Measurements from ENCODE around the gene C1QTNF2.

C1QTNF2 gene, protein sequence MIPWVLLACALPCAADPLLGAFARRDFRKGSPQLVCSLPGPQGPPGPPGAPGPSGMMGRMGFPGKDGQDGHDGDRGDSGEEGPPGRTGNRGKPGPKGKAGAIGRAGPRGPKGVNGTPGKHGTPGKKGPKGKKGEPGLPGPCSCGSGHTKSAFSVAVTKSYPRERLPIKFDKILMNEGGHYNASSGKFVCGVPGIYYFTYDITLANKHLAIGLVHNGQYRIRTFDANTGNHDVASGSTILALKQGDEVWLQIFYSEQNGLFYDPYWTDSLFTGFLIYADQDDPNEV

DNA sequence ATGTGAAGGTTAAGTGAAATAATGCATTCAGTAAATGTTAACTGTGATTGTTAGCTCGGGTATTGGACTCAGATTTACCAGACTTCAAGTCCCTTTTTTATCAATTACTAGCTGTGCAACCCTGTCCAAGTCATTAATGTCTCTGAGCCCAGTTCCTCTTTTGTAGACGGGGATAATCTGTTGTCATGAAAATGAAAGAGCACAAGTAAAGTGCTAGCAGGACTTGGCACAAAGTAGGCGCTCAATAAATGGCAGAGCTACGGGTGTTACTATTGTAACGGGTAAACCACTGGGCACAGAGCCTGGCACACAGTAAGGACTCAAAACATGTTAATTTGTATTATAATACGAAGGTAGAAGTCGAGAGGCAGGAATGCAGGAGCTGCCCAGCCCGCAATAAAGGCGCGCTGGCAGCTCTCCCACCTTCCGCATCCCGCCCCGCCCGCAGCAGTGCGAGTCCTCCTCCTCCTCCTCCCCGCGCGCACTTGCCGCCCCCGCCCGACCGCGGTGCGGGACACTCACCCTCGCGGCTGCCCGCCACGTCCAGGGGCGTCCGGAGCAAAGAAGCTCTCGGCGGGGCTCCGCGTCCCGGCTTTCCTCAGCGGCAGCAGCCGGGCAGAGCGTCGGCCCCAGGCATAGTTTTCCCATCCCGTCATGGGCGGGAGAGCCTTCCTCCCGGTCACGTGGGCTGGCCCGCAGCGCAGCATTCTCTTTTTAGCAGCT lies at the start of gene C1QTNF2:
TSS of gene C1QTNF2 (minus strand) at position 637 of the 723 bp plus-strand sequence. CDS start 15,615 bp downstream, outside the sequence.
- peak within 1 kb of the TSS; percentile 67 for H3K4me3 ChIP-seq (ENCODE audit: low read length)
- no peak for TF ChIP-seq ZNF274 (IDR thresholded peaks at IDR 0.05; ENCODE audit: low read depth, low read length)

DNA sequence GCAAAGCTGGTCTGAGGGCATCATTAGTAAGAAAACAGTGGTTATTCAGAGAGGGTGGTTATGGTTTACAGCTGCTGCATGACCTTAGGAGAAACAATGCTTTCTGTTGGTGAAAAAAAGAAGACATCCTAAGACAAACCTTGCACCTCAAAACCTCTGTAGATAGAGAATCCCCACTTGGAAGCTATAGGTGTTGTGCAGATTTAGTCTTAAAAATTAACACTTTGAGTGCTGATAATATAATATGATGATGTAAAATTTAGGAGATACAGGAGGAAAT lies 49.8 kb upstream of the C1QTNF2 start:
- no peak for TF ChIP-seq ZNF274 (IDR thresholded peaks at IDR 0.05; ENCODE audit: low read depth, low read length)
- peak overlapping the region; percentile 99; the same call in 1 of the 2 replicates for H3K4me3 ChIP-seq (ENCODE audit: low read length)

DNA sequence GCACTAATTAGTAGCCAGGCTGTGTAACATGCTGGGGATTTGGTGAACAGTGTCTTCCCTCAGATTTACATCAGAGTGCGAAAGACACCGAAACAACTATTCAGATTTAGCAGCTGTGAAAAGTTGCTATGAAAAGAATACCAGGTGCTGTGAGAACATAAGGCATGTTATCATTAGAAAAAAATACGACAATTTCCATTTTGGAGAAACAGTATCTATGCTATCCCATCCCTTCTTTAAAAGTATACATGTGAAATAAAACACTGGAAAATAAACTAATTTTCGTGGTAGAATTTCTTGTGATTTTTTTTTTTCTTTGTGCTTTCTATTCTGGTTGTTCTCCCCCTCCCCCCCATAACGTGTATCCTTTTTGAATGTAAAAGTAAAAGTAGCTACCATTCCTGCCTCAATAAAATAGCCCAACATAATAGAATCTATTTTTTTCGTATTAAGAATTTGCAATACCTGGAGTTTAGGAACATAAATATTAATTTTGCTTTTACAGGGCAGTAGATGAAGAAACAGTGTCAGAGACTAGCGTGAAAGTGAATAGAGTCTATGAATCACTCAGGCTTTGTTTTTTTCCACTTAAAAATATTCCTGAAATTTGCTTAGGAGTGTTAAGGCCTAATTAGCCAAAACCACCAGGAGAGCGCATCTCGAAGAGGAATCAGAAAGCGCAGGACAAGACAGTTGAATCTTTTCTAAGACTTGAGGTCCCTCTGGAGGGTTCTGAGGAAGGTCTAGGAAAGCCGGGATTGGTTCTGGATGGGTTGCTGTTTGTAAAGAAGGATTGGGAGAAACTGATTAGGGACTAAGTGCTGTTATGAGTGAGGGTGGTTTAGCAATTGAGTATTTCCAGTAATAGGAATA lies 49.3 kb upstream of the C1QTNF2 start:
- peak overlapping the region; percentile 99 for H3K4me3 ChIP-seq (ENCODE audit: low read length)
- TF ChIP-seq ZNF274 (IDR thresholded peaks at IDR 0.05; ENCODE audit: low read depth, low read length), result no peak

DNA sequence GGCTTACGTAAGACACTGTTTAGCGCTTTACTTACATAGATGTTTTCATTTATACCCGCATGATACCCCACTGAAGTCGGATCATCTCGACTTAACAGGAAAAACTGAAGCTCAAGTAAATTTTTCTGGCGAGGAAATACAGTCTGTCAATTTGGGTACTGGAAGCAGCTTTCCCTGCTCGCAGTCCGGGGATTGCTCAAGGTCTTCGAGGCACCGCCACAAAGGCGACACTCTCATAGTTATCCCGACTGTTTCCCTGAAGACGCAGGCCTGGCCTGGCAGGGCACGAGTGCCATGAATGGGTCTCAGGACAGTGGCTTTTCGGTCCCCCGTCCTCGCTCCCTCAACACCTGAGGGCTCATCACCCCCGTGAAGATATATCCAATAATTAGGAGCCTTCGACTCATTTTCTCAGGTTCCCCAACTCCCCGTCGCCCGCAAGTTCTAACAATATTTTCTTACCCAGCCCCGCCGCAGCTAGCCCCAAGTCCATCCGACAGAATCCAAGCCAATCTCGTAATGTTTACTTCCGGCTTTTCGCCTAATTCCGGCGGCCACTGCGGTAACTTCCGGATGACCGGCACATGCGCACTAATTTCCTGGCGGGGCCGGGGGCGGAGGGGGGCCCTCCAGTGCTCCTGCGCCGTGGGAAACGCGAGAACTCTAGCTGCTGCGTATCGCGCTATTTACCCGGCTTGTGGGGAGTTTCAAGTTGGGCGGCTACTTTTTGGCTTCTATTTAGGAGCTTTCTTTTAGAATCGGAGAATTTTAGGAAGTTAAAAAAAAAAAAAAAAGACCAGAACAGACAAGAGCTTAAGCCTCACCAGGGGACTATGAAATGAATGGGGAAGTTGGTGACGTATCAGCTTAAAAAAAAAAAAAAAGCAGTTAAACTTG lies 48.4 kb upstream of the C1QTNF2 start, which contains the start of gene SLU7:
TSS of gene SLU7 (minus strand) at position 521 of the 897 bp plus-strand sequence. CDS start 3,787 bp downstream, outside the sequence.
- TF ChIP-seq ZNF274 (IDR thresholded peaks at IDR 0.05; ENCODE audit: low read depth, low read length), result no peak
- H3K4me3 ChIP-seq (ENCODE audit: low read length), result peak within 1 kb of the TSS; percentile 99

DNA sequence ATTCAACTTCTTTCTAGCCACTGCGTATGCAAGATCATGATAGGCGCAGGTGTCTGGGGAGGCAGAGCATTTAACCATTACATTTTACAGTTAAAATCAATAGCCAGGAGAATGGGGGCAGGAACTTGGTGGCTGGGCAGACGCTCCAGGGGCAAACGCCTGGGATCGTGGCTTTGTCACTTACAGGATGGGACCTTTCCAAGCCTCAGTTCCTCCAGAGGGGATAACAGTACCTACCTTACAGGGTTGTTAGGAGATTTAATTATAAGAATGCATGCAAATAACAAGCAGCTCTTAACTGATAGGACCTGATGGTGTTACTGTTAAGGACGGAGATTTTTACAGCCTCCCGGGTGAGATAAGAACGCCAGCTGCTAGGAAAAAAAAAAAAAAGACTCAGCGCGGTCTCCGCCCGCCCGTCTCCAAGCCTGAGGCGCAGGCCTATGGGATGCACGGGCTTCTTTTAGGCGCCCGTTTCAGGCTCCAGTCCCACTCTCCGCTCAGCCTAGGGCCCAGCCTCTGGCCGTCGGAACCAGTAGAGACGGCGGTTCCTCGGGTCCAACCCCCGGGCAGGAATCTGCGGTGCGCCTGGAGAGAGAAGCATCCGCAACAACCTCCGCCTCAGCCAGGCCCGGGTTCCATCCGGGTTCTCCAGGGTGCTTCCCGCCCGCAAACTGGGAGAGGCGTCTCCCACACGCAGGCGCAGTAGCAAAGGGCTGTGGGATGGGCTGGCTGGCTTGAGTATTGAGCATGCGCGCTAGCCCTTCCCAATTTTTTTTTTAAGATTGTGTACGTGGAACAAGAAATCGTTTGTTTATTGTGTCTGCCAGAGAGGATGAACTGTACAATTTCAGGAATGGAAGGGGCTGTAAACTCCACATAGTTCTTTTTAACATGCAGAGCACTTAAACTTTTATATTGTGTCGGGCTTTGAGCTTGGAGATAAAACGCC lies 29.3 kb upstream of the C1QTNF2 start, which contains the start of gene FAM200C:
TSS of gene FAM200C (minus strand) at position 653 of the 952 bp plus-strand sequence. CDS start 4,564 bp downstream, outside the sequence.
- TF ChIP-seq ZNF274 (IDR thresholded peaks at IDR 0.05; ENCODE audit: low read depth, low read length), result no peak
- peak within 1 kb of the TSS; percentile 81 for H3K4me3 ChIP-seq (ENCODE audit: low read length)

DNA sequence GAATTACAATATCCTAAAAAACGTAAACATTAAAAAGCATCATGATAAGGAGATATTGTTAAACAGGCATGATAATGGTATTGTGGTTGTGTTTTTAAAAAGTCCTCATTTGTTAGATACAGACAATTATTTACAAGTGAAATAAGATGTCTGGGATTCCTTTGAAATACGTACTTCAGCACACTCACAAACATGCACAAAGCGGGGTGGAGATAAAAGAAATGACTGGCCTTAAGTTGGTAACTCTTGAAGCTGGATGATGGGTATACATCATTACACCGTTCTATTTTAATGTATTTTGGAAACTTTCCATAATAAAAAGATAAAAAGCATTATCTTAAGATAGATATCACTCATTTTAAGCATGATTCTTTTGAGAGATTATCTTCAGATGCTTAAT lies 28.4 kb upstream of the C1QTNF2 start:
- peak overlapping the region; percentile 81; the same call in 1 of the 2 replicates for H3K4me3 ChIP-seq (ENCODE audit: low read length)

DNA sequence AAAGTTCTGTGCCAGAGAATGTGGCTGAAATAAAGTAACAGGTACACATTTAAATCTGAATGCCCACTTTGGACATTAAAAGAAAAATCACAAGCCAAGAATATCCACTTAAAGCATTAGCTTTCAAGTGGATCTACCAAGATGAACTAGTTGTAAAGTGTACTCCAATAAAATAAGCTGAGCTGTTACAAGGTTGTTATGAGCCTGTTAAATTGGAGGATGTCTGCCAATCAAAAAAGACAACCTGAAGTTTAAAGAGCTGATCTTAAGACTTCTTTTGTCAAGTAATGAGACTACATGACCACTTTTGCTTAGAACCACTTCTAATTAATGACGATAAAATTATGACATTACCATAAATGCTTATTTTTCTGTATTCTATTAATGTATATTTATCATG lies 27.1 kb upstream of the C1QTNF2 start:
- TF ChIP-seq ZNF274 (IDR thresholded peaks at IDR 0.05; ENCODE audit: low read depth, low read length), result no peak
- no peak overlapping the region for H3K4me3 ChIP-seq (ENCODE audit: low read length)

More for the DNA sequence above, 28.4 kb upstream of the C1QTNF2 start:
- TF ChIP-seq ZNF274 (IDR thresholded peaks at IDR 0.05; ENCODE audit: low read depth, low read length), result no peak

DNA sequence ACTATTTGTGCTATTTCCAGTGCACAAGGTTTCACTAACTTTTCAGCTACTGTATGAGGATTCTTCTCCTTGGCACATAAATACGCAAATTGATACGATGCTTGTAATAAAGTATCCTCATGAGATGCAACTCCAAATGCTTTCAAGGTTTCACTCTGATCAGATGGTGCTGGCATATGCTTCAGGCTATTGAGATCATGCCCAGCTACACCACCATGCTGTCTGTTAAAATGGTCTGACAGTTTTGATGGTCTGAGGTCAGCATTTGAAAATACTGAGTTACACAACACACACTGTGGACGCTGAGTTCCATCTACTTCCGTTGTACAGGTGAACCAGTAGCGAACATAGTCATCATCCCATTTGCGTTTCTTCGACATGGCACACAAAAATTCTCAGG lies 24.7 kb upstream of the C1QTNF2 start:
- no peak for TF ChIP-seq ZNF274 (IDR thresholded peaks at IDR 0.05; ENCODE audit: low read depth, low read length)

DNA sequence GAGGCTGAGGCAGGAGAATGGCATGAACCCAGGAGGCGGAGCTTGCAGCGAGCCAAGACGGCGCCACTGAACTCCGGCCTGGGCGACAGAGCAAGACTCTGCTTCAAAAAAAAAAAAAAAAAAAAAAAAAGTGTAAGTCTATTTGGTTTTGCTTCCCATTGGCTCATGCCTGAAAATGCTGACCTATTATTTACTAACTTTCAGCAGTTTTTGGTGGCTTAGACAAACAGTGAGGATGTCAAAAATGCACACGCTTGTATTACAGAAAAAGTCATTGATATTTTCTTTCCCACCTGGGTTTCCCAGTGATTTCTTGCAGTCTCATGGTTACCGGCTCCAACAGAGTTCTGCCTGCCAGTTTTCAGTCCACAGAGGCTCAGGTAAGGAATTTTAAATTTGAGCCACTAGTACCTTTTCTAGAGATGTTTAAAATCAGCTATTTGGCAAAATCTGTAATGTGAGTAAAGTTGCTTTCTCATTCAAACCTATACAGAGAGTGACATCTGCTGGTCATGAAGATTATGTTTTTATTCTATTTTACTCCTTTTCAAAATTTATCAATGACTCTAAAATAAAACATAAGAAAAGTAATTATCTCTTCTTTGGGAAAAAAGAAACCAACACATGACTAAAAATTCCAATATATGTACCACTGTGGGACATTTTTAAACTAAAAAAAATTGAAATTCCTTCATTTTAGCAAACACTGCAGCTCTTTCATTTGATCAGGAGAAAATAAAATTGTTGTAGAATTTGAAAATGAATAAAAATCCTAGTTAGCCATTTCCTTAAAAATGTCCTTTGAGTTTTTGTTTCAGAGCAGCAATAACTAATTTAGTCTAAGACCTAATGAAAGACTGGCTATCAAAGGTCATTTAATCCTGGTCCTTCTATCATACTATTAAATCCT lies 20.6 kb upstream of the C1QTNF2 start:
- H3K4me3 ChIP-seq (ENCODE audit: low read length), result no peak overlapping the region
- TF ChIP-seq ZNF274 (IDR thresholded peaks at IDR 0.05; ENCODE audit: low read depth, low read length), result no peak

More for the DNA sequence above, 24.7 kb upstream of the C1QTNF2 start:
- no peak overlapping the region for H3K4me3 ChIP-seq (ENCODE audit: low read length)

DNA sequence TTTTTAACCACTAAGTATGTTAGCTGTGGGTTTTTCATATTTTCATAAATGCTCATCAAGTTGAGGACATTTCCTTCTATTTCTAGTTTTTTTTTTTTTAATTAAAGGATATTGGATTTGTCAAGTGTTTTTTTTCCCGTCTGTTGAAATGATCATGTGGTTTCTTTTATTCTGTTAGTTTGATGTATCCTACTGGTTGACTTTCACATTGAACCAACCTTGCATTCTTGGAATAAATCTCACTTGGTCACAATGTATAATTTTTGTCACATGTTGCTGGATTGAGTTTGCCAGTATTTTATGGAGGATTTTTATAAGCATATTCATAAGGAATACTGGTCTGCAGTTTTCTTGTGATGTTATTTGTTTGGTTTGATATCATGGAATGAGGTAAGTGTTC lies 17.0 kb upstream of the C1QTNF2 start:
- no peak for TF ChIP-seq ZNF274 (IDR thresholded peaks at IDR 0.05; ENCODE audit: low read depth, low read length)
- no peak overlapping the region for H3K4me3 ChIP-seq (ENCODE audit: low read length)

DNA sequence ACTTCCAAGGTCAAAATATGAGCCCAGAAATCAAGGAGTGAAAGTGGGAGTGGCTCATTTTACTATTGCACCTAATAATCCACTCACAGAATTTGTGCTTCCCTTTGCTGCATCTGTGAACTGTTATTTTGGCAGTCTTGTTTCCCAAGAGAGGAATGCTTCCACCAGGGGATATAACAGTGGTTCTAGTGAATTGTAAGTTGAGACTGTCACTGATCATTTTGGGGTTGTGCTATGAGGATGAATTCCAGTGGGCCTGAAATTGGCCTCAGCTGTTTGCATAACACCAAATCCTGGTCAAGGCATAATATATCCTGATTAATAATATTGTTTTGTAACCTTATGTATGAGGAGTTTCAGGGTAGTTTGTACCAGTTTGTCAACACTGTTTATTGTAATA lies 15.1 kb upstream of the C1QTNF2 start:
- TF ChIP-seq ZNF274 (IDR thresholded peaks at IDR 0.05; ENCODE audit: low read depth, low read length), result no peak
- H3K4me3 ChIP-seq (ENCODE audit: low read length), result no peak overlapping the region
